B cell (primary cell): ENCODE results near the gene TMEM219. TPM values are rescaled to one million over a fixed set of nuclear protein-coding genes. Genes with fewer than 3 reads are reported as not detected.

Experiments
- ATAC-seq: fragments of 200-7000 bp; cut with Tn5 transposase; one replicate; pipeline ENCODE4 v1.10.0; 2021; ENCODE audit warnings: low read depth, mild to moderate bottlenecking, moderate number of reproducible peaks, moderate library complexity
- CTCF ChIA-PET: fragments of 350-600 bp; sonication (Branson Sonifier 250); formaldehyde crosslinking; loops from one replicate; lab custom pipeline; 2021; ENCODE audit warnings: antibody characterized with exemption, inconsistent platforms; lab: Charles Lee
- POLR2A ChIA-PET: fragments of 350-600 bp; sonication (Branson Sonifier 250); formaldehyde crosslinking; loops from one replicate; lab custom pipeline; 2021; ENCODE audit warnings: antibody characterized with exemption; lab: Charles Lee
- DNase-seq: peaks from one replicate; pipeline ENCODE4 v3.0.0; 2013
- H2AFZ ChIP-seq: 2 replicates; pipeline ENCODE4 v1.6.1; 2012; ENCODE audit warnings: mild to moderate bottlenecking, low read depth, low read length; ENCODE audit not compliant: insufficient read depth, poor library complexity, severe bottlenecking
- H3K27ac ChIP-seq, 2 donors: 1 replicate in 1 of 2; 2 replicates in 1 of 2; pipeline ENCODE4 v1.5.1; 2012 to 2013; ENCODE audit warnings: low read length in 2 of 2, mild to moderate bottlenecking in 2 of 2, moderate library complexity in 1 of 2
- H3K27me3 ChIP-seq, 4 experiments: fragments of 200-600 bp in 1 of 4; sonication (generic) in 1 of 4; replicated peaks in 1 of 4; 1 replicate in 2 of 4; 2 replicates in 2 of 4; pipeline versions ENCODE4 v1.6.1 to v1.7.0; 2013 to 2016; ENCODE audit warnings: low read length in 3 of 4, mild to moderate bottlenecking in 2 of 4, mixed read lengths in 1 of 4, moderate library complexity in 1 of 4; ENCODE audit not compliant: insufficient read depth in 4 of 4, control insufficient read depth in 3 of 4; ENCODE audit errors: control extremely low read depth in 1 of 4
- H3K36me3 ChIP-seq, 2 experiments: replicated peaks in 1 of 2; 1 replicate in 1 of 2; 2 replicates in 1 of 2; pipeline versions ENCODE4 v1.6.1 to v1.7.1; 2013; ENCODE audit warnings: low read length in 1 of 2; ENCODE audit not compliant: insufficient read depth in 2 of 2, control insufficient read depth in 1 of 2; ENCODE audit errors: control extremely low read depth in 1 of 2, extremely low read depth in 1 of 2
- H3K4me1 ChIP-seq, 2 donors: fragments of 200-600 bp in 1 of 2; sonication (generic) in 1 of 2; 1 replicate in 1 of 2; 2 replicates in 1 of 2; pipeline versions ENCODE4 v1.5.1 to v1.6.1; 2013 to 2017; ENCODE audit warnings: low read length in 2 of 2; ENCODE audit not compliant: control insufficient read depth in 2 of 2, insufficient read depth in 2 of 2
- H3K4me2 ChIP-seq: replicated peaks from 2 replicates; pipeline ENCODE3; 2012; ENCODE audit warnings: mild to moderate bottlenecking, low read depth, low read length; ENCODE audit not compliant: poor library complexity, severe bottlenecking
- H3K4me3 ChIP-seq, 5 experiments: fragments of 200-600 bp in 1 of 5; sonication (generic) in 1 of 5; 1 replicate in 3 of 5; 2 replicates in 2 of 5; pipeline versions ENCODE4 v1.5.1 to v1.7.0; 2011 to 2016; ENCODE audit warnings: low read length in 4 of 5, mild to moderate bottlenecking in 4 of 5, low read depth in 2 of 5, control low read depth in 1 of 5, moderate library complexity in 1 of 5; ENCODE audit not compliant: insufficient read depth in 1 of 5; ENCODE audit errors: control extremely low read depth in 1 of 5, extremely low read depth in 1 of 5
- H3K79me2 ChIP-seq: fragments of 200-600 bp; sonication (generic); one replicate; pipeline ENCODE4 v1.6.0; 2016; ENCODE audit warnings: low read length; ENCODE audit not compliant: control insufficient read depth, insufficient read depth
- H3K9ac ChIP-seq: fragments of 200-600 bp; sonication (generic); 2 replicates; pipeline ENCODE4 v1.6.1; 2017; ENCODE audit warnings: mild to moderate bottlenecking, low read length, moderate library complexity
- H3K9me3 ChIP-seq, 3 donors: one replicate each; pipeline versions ENCODE4 v1.6.1 to v1.7.1; 2013; ENCODE audit warnings: low read length in 2 of 3; ENCODE audit not compliant: control insufficient read depth in 2 of 3, insufficient read depth in 1 of 3; ENCODE audit errors: control extremely low read depth in 1 of 3
- H4K20me1 ChIP-seq: 2 replicates; pipeline ENCODE4 v1.6.0; 2012; ENCODE audit warnings: mild to moderate bottlenecking, low read length; ENCODE audit not compliant: insufficient read depth, control insufficient read depth, poor library complexity, severe bottlenecking
- H3K27ac Mint-ChIP-seq: one replicate; pipeline ENCODE4 v1.8.0; 2021; ENCODE audit warnings: mixed read lengths
- H3K27me3 Mint-ChIP-seq: one replicate; pipeline ENCODE4 v1.8.0; 2021; ENCODE audit warnings: mixed read lengths
- H3K4me1 Mint-ChIP-seq: one replicate; pipeline ENCODE4 v1.8.0; 2021; ENCODE audit warnings: mixed read lengths
- H3K4me3 Mint-ChIP-seq: one replicate; pipeline ENCODE4 v1.8.0; 2021; ENCODE audit warnings: mixed read lengths
- H3K9me3 Mint-ChIP-seq: one replicate; pipeline ENCODE4 v1.8.0; 2022; ENCODE audit warnings: mixed read lengths; ENCODE audit not compliant: insufficient read depth
- EZH2 ChIP-seq: IDR thresholded peaks from 2 replicates; pipeline ENCODE4 v1.6.1; 2012; ENCODE audit warnings: borderline replicate concordance, low read depth, mild to moderate bottlenecking, moderate library complexity, low read length; ENCODE audit not compliant: insufficient read depth, poor library complexity, severe bottlenecking
- WGBS: methylation state at CpG from one replicate; pipeline ENCODE4 v1.1.5; 2013; ENCODE audit warnings: missing lambda C conversion rate; ENCODE audit not compliant: insufficient coverage; 5-methylcytosine and 5-hydroxymethylcytosine counted together
- intact Hi-C: fragments of 100-400 bp; cut with micrococcal nuclease; formaldehyde crosslinking; loops from one replicate; pipeline ENCODE4 v1.10.0; 2022
- polyA plus RNA-seq: library from polyadenylated mRNA; depleted of rRNA; stranded (reverse); fragments of >200 nt; gene quantifications from 2 replicates; pipeline ENCODE4 v1.2.3, GENCODE V29; 2012
- total RNA-seq, 2 donors: library from RNA; stranded (reverse); fragments of 120-200 nt in 1 of 2; gene quantifications; 1 replicate in 1 of 2; 2 replicates in 1 of 2; pipeline versions ENCODE4 v1.2.3 to v1.2.4, GENCODE V29; 2013 to 2022
- TF ChIP-seq, protein P1 (sequence below): fragments of 200-600 bp; IDR thresholded peaks from one replicate; pipeline ENCODE4 v1.8.0; 2022; ENCODE audit warnings: antibody characterized with exemption, mild to moderate bottlenecking

Gene TMEM219
- total and polyA plus RNA-seq, 2 donors (not counting 1 experiment from before 2014, with no cell fraction given) = 66.6 to 103 TPM

GRCh38 chr16:29977063-29977825, 15.4 kb downstream of the TMEM219 start:
- Histone ChIP-seq H3K4me3 (no peak overlapping the region), H3K4me1 (peaks cover 31 to 38% of the 10 kb centered on the region in 2 donors), H3K9me3 (no peaks in the 10 kb centered on the region), H3K27me3 (no peaks in the 10 kb centered on the region), H3K9ac (no peak overlapping the region), H2AFZ (no peak overlapping the region), H3K36me3 (peaks cover 2 to 45% of the 10 kb centered on the region in 2 experiments), H4K20me1 (peaks cover 16% of the 10 kb centered on the region), H3K4me2 (no peak overlapping the region), H3K79me2 (peaks cover 41% of the 10 kb centered on the region), H3K27ac (no peak overlapping the region)
- ChIA-PET CTCF (no interaction called here), POLR2A (no interaction called here)
- 98% methylated on average over 6 of the region's 9 CpGs for WGBS
- H3K9me3 Mint-ChIP-seq = no peaks in the 10 kb centered on the region
- no peak overlapping the region for H3K27ac Mint-ChIP-seq
- no peak for ATAC-seq
- DNase-seq = no peak
- intact Hi-C loops = no loop called here
- H3K4me1 Mint-ChIP-seq = peaks cover 36% of the 10 kb centered on the region
- TF ChIP-seq, protein P1, sequence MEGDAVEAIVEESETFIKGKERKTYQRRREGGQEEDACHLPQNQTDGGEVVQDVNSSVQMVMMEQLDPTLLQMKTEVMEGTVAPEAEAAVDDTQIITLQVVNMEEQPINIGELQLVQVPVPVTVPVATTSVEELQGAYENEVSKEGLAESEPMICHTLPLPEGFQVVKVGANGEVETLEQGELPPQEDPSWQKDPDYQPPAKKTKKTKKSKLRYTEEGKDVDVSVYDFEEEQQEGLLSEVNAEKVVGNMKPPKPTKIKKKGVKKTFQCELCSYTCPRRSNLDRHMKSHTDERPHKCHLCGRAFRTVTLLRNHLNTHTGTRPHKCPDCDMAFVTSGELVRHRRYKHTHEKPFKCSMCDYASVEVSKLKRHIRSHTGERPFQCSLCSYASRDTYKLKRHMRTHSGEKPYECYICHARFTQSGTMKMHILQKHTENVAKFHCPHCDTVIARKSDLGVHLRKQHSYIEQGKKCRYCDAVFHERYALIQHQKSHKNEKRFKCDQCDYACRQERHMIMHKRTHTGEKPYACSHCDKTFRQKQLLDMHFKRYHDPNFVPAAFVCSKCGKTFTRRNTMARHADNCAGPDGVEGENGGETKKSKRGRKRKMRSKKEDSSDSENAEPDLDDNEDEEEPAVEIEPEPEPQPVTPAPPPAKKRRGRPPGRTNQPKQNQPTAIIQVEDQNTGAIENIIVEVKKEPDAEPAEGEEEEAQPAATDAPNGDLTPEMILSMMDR = no peak
- TF ChIP-seq EZH2 = no peak
- no peak overlapping the region for H3K4me3 Mint-ChIP-seq
- no peaks in the 10 kb centered on the region for H3K27me3 Mint-ChIP-seq

DNA sequence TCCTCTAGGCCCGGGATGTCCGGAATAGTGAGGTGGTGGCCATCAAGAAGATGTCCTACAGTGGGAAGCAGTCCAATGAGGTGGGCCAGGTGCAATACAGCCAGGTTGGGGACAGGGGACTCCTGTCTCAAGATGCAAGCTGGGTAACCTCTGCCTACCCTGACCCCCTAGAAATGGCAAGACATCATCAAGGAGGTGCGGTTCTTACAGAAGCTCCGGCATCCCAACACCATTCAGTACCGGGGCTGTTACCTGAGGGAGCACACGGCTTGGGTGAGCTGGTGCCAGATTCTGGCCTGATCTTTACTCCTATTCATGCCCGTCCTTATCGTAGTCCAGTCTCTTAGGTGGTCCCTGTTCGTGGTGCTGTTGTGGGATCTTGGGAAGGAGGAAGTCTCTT, 16.2 kb downstream of the TMEM219 start:
- WGBS = 96% methylated on average over 7 of the region's 9 CpGs
- ATAC-seq = no peak
- peaks cover 2 to 54% of the 10 kb centered on the region in 2 experiments for H3K36me3 ChIP-seq
- H3K4me1 ChIP-seq = peaks cover 27 to 33% of the 10 kb centered on the region in 2 donors
- H3K9ac ChIP-seq = no peak overlapping the region
- H3K4me1 Mint-ChIP-seq = peaks cover 32% of the 10 kb centered on the region
- no peak overlapping the region for H3K27ac ChIP-seq
- no peak overlapping the region for H3K4me3 ChIP-seq
- no peak overlapping the region for H3K4me3 Mint-ChIP-seq
- TF ChIP-seq, protein P1 = no peak
- no peak for TF ChIP-seq EZH2
- ChIA-PET POLR2A (interaction anchor here (0.6 kb wide), 1 partner anchor 317 kb away, joined by 4 read pairs; no protein-coding TSS in a partner anchor), CTCF (no interaction called here)
- H3K27me3 ChIP-seq = no peaks in the 10 kb centered on the region
- no peak overlapping the region for H2AFZ ChIP-seq
- H3K79me2 ChIP-seq = peaks cover 41% of the 10 kb centered on the region
- DNase-seq = no peak
- H3K4me2 ChIP-seq = no peak overlapping the region
- no peaks in the 10 kb centered on the region for H3K9me3 Mint-ChIP-seq
- H3K27ac Mint-ChIP-seq = no peak overlapping the region
- no peaks in the 10 kb centered on the region for H3K9me3 ChIP-seq
- intact Hi-C loops = no loop called here
- peaks cover 16% of the 10 kb centered on the region for H4K20me1 ChIP-seq
- no peaks in the 10 kb centered on the region for H3K27me3 Mint-ChIP-seq
